HEK293 (cell line): Measurements from ENCODE around the gene ADAMTS13.

Source experiments
- INSM2 ChIP-seq: fragments of 450-650 bp; formaldehyde crosslinking; IDR thresholded peaks from 2 replicates; pipeline ENCODE4 v1.5.1; 2016; ENCODE audit warnings: missing biosample characterization, missing genetic modification characterization
- MZF1 ChIP-seq: fragments of 450-650 bp; formaldehyde crosslinking; IDR thresholded peaks from 2 replicates; pipeline ENCODE4 v1.5.1; 2017; ENCODE audit warnings: missing biosample characterization, missing genetic modification characterization, borderline replicate concordance
- REST ChIP-seq: fragments of 450-650 bp; formaldehyde crosslinking; IDR thresholded peaks from 2 replicates; pipeline ENCODE4 v1.5.1; 2016; ENCODE audit warnings: missing biosample characterization, missing genetic modification characterization
- SCRT1 ChIP-seq: fragments of 450-650 bp; formaldehyde crosslinking; IDR thresholded peaks from 2 replicates; pipeline ENCODE4 v1.5.1; 2016; ENCODE audit warnings: missing biosample characterization, missing genetic modification characterization, borderline replicate concordance
- YY1 ChIP-seq: fragments of 450-650 bp; formaldehyde crosslinking; IDR thresholded peaks from 2 replicates; pipeline ENCODE4 v1.5.1; 2018; ENCODE audit warnings: missing biosample characterization, missing genetic modification characterization
- ZNF140 ChIP-seq: fragments of 450-650 bp; formaldehyde crosslinking; IDR thresholded peaks from 2 replicates; pipeline ENCODE4 v1.5.1; 2016; ENCODE audit warnings: missing biosample characterization, missing genetic modification characterization
- ZNF664 ChIP-seq: fragments of 450-650 bp; formaldehyde crosslinking; IDR thresholded peaks from 2 replicates; pipeline ENCODE4 v1.5.1; 2016; ENCODE audit warnings: missing biosample characterization, missing genetic modification characterization
- TF ChIP-seq, protein P1 (sequence below): fragments of 450-650 bp; formaldehyde crosslinking; IDR thresholded peaks from 2 replicates; pipeline ENCODE4 v1.5.1; 2016; ENCODE audit warnings: missing biosample characterization, missing genetic modification characterization
- TF ChIP-seq, protein P2 (sequence below): fragments of 450-650 bp; formaldehyde crosslinking; IDR thresholded peaks from 2 replicates; pipeline ENCODE4 v1.5.1; 2016; ENCODE audit warnings: missing biosample characterization, missing genetic modification characterization

DNA sequence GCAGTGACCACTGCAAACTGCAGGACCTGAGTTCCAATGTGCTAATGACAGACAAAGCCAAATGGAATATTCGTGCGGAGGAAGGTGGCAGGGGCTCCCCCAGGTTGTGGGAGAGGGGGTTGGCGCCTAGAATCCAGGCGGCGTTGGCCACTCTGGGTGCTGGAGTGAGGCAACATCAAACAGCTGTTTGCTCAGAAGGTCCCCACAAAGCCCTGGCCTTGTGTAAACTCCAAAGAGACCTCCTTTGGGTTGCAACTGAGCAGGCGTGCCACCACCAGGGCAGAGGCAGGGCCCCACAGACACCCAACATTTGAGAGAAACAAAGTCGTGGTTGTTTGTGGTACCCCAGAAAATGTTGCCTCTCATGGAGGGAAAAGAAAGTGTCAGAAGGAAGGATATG, 31.5 kb upstream of the ADAMTS13 start:
- TF ChIP-seq ZNF664 (no peak), INSM2 (tag by site-specific recombination) (no peak), YY1 (no peak), SCRT1 (tag by site-specific recombination) (no peak), ZNF140 (no peak), MZF1 (tag by site-specific recombination) (no peak), REST (tag by site-specific recombination) (no peak)
- TF ChIP-seq, protein P1, sequence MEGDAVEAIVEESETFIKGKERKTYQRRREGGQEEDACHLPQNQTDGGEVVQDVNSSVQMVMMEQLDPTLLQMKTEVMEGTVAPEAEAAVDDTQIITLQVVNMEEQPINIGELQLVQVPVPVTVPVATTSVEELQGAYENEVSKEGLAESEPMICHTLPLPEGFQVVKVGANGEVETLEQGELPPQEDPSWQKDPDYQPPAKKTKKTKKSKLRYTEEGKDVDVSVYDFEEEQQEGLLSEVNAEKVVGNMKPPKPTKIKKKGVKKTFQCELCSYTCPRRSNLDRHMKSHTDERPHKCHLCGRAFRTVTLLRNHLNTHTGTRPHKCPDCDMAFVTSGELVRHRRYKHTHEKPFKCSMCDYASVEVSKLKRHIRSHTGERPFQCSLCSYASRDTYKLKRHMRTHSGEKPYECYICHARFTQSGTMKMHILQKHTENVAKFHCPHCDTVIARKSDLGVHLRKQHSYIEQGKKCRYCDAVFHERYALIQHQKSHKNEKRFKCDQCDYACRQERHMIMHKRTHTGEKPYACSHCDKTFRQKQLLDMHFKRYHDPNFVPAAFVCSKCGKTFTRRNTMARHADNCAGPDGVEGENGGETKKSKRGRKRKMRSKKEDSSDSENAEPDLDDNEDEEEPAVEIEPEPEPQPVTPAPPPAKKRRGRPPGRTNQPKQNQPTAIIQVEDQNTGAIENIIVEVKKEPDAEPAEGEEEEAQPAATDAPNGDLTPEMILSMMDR (tag by site-specific recombination), result no peak
- TF ChIP-seq, protein P2, sequence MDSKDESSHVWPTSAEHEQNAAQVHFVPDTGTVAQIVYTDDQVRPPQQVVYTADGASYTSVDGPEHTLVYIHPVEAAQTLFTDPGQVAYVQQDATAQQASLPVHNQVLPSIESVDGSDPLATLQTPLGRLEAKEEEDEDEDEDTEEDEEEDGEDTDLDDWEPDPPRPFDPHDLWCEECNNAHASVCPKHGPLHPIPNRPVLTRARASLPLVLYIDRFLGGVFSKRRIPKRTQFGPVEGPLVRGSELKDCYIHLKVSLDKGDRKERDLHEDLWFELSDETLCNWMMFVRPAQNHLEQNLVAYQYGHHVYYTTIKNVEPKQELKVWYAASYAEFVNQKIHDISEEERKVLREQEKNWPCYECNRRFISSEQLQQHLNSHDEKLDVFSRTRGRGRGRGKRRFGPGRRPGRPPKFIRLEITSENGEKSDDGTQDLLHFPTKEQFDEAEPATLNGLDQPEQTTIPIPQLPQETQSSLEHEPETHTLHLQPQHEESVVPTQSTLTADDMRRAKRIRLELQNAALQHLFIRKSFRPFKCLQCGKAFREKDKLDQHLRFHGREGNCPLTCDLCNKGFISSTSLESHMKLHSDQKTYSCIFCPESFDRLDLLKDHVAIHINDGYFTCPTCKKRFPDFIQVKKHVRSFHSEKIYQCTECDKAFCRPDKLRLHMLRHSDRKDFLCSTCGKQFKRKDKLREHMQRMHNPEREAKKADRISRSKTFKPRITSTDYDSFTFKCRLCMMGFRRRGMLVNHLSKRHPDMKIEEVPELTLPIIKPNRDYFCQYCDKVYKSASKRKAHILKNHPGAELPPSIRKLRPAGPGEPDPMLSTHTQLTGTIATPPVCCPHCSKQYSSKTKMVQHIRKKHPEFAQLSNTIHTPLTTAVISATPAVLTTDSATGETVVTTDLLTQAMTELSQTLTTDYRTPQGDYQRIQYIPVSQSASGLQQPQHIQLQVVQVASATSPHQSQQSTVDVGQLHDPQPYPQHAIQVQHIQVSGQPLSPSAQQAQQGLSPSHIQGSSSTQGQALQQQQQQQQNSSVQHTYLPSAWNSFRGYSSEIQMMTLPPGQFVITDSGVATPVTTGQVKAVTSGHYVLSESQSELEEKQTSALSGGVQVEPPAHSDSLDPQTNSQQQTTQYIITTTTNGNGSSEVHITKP, result no peak
